OCI-LY3 (cell line): ENCODE measurements around the gene FIZ1.

ENCODE experiments used
- H2AFZ ChIP-seq: fragments of 200-600, 300-600 bp; shearing (Covaris generic); 2 replicates; pipeline ENCODE4 v1.6.0; 2014; ENCODE audit warnings: antibody characterized with exemption, low read depth, low read length
- H3K27ac ChIP-seq: fragments of 200-600, 300-600 bp; sonication (generic); 2 replicates; pipeline ENCODE4 v1.5.1; 2014; ENCODE audit warnings: mild to moderate bottlenecking, low read length, moderate library complexity, mixed read lengths
- H3K27me3 ChIP-seq: fragments of 200-600, 300-600 bp; sonication (generic); 2 replicates; pipeline ENCODE4 v1.6.1; 2014; ENCODE audit warnings: low read depth, low read length, mixed read lengths
- H3K36me3 ChIP-seq: fragments of 200-600, 300-600 bp; sonication (generic); replicated peaks from 2 replicates; pipeline ENCODE3; 2014; ENCODE audit warnings: low read depth, low read length, mixed read lengths
- H3K4me1 ChIP-seq: fragments of 300-600, 200-600 bp; sonication (generic); 2 replicates; pipeline ENCODE4 v1.6.1; 2014; ENCODE audit warnings: low read length, mixed read lengths
- H3K4me2 ChIP-seq: fragments of 200-600, 300-600 bp; sonication (generic); 2 replicates; pipeline ENCODE4 v1.6.1; 2014; ENCODE audit warnings: low read length, mixed read lengths
- H3K4me3 ChIP-seq: fragments of 300-600, 200-600 bp; sonication (generic); 2 replicates; pipeline ENCODE4 v1.5.1; 2014; ENCODE audit warnings: antibody characterized with exemption, mild to moderate bottlenecking, low read length, moderate library complexity
- H3K79me2 ChIP-seq: fragments of 300-600, 200-600 bp; shearing (Covaris generic); 2 replicates; pipeline ENCODE4 v1.6.1; 2014; ENCODE audit warnings: mild to moderate bottlenecking, low read length, mixed read lengths
- H3K9ac ChIP-seq: fragments of 300-600, 200-600 bp; shearing (Covaris generic); 2 replicates; pipeline ENCODE4 v1.6.0; 2014; ENCODE audit warnings: mild to moderate bottlenecking, low read length, moderate library complexity
- H3K9me3 ChIP-seq: fragments of 200-600, 300-600 bp; shearing (Covaris generic); 2 replicates; pipeline ENCODE4 v1.6.1; 2014; ENCODE audit warnings: low read length, mixed read lengths; ENCODE audit not compliant: insufficient read depth
- H4K20me1 ChIP-seq: fragments of 200-600, 300-600 bp; sonication (generic); 2 replicates; pipeline ENCODE4 v1.6.1; 2016; ENCODE audit warnings: low read length, mixed read lengths; ENCODE audit not compliant: insufficient read depth
- CTCF ChIP-seq: fragments of 200-600, 300-600 bp; sonication (generic); IDR thresholded peaks from 2 replicates; pipeline ENCODE4 v1.5.1; 2014; ENCODE audit warnings: antibody characterized with exemption, low read length, low read depth
- EZH2phosphoT487 ChIP-seq: fragments of 200-600 bp; shearing (Covaris generic); IDR thresholded peaks from 2 replicates; pipeline ENCODE4 v1.6.1; 2018; ENCODE audit warnings: antibody characterized with exemption, mixed run types, low read depth

The FIZ1 gene

DNA sequence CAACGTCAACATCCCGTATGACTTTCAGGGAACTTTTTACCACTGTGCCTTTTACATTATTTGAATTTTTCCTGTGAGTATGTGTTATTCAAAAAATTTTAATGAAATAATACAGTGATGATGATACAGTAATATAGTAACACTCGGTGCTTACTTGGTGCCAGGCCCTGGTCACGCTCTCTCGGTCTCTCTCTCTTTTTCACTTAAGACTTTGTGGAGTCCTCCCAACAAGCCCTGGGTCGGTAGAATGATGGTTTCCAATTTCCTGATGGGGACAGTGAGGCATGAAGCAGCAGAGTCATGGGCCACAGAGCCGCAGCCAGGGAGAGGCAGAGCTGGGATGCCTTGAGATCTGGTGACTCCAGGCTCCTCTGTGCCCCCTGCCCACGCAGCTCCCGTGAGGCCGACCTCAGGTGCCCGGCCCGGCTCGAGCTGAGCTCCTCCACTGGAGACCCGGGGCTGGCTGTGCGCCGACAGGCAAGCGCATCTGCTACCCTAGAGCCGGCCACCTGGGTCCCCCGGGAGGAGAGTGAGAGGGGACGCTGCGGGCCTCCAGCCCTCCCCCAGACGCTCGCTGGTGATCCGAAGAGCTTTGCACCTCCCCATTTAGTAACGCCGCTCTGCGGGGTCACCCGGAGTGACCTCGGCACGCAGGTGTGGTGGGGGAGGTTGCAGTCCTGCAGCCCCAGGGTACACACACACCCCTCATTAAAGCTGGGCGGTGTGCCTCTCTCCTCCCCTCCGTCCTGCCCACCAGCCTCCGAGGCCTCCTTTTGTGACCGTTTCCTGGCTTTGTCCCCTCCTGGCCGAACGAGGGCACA, 49.6 kb downstream of the FIZ1 start:
- Histone ChIP-seq H3K9me3 (no peaks in the 10 kb centered on the region), H3K4me1 (peaks cover 10% of the 10 kb centered on the region; the same call in 1 of the 2 replicates), H3K9ac (peak overlapping the region; percentile 41), H2AFZ (peak overlapping the region; percentile 85), H3K27me3 (peaks cover 10% of the 10 kb centered on the region; the same call in 1 of the 2 replicates), H3K4me2 (peak overlapping the region; percentile 66), H3K27ac (no peak overlapping the region), H3K4me3 (peak overlapping the region; percentile 71), H4K20me1 (no peaks in the 10 kb centered on the region), H3K36me3 (no peaks in the 10 kb centered on the region), H3K79me2 (no peaks in the 10 kb centered on the region)
- no peak for TF ChIP-seq EZH2phosphoT487
- TF ChIP-seq CTCF = no peak

DNA sequence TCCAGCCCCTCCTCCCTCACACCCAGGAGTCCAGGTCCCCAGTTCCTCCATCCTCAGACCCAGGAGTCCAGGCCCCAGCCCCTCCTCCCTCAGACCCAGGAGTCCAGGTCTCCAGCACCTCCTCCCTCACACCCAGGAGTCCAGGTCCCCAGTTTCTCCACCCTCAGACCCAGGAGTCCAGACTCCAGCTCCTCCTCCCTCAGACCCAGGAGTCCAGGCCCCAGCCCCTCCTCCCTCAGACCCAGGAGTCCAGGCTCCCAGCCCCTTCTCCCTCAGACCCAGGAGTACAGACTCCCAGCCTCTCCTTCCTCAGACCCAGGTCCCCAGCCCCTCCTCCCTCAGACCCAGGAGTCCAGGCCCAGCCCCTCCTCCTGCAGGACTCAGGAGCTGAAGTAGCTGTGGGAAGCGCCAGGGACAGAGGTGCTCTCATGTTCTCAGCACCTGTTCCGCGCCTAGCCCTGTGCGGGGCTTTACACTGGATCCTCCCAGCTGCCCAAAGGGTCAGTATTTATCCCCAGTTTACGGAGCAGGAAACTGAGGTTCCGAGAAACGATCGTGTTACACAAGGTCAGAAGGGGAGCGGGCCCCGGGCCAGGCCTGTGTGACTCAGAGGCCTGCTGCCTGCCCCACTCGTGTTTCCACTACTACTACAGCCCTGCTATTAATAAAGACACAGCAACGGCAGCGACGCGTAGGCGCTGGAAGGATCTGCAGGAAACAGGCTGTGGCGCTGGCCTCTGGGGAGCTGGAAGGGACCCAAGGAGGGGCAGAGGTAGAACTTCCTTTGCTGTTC, 52.3 kb downstream of the FIZ1 start:
- no peaks in the 10 kb centered on the region for H4K20me1 ChIP-seq
- H3K36me3 ChIP-seq = no peaks in the 10 kb centered on the region
- no peaks in the 10 kb centered on the region for H3K9me3 ChIP-seq
- H3K4me2 ChIP-seq = no peak overlapping the region
- no peaks in the 10 kb centered on the region for H3K27me3 ChIP-seq
- H3K4me1 ChIP-seq = peaks cover 10% of the 10 kb centered on the region; the same call in 1 of the 2 replicates
- H2AFZ ChIP-seq = no peak overlapping the region
- H3K79me2 ChIP-seq = no peaks in the 10 kb centered on the region
- no peak for TF ChIP-seq CTCF
- no peak for TF ChIP-seq EZH2phosphoT487
- H3K27ac ChIP-seq = no peak overlapping the region
- H3K4me3 ChIP-seq = no peak overlapping the region
- H3K9ac ChIP-seq = no peak overlapping the region

GRCh38 chr19:55546011-55546410, 53.3 kb downstream of the FIZ1 start:
- no peak overlapping the region for H3K4me2 ChIP-seq
- H2AFZ ChIP-seq = no peak overlapping the region
- TF ChIP-seq EZH2phosphoT487 = no peak
- TF ChIP-seq CTCF = no peak
- H3K79me2 ChIP-seq = no peaks in the 10 kb centered on the region
- peaks cover 10% of the 10 kb centered on the region; the same call in 1 of the 2 replicates for H3K4me1 ChIP-seq
- no peak overlapping the region for H3K9ac ChIP-seq
- H4K20me1 ChIP-seq = no peaks in the 10 kb centered on the region
- H3K9me3 ChIP-seq = no peaks in the 10 kb centered on the region
- H3K4me3 ChIP-seq = no peak overlapping the region
- H3K27ac ChIP-seq = no peak overlapping the region
- no peaks in the 10 kb centered on the region for H3K27me3 ChIP-seq
- no peaks in the 10 kb centered on the region for H3K36me3 ChIP-seq

GRCh38 chr19:55545443-55545842, 53.9 kb downstream of the FIZ1 start, which contains the start of gene SBK3:
SBK3 (minus strand) TSS chr19:55545543; CDS start chr19:55545543, 0 bp downstream.
- H3K79me2 ChIP-seq = no peaks in the 10 kb centered on the region
- H4K20me1 ChIP-seq = no peaks in the 10 kb centered on the region
- TF ChIP-seq EZH2phosphoT487 (no peak), CTCF (no peak)
- H3K27me3 ChIP-seq = no peaks in the 10 kb centered on the region
- no peak within 1 kb of the TSS for H3K9ac ChIP-seq
- H3K4me3 ChIP-seq = no peak within 1 kb of the TSS
- no peak within 1 kb of the TSS for H3K4me2 ChIP-seq
- H2AFZ ChIP-seq = no peak within 1 kb of the TSS
- H3K4me1 ChIP-seq = peaks cover 10% of the 10 kb centered on the region; the same call in 1 of the 2 replicates
- H3K36me3 ChIP-seq = no peaks in the 10 kb centered on the region
- no peaks in the 10 kb centered on the region for H3K9me3 ChIP-seq
- H3K27ac ChIP-seq = no peak within 1 kb of the TSS
